Right forelimb (tissue), 1 donor: Measurements from ENCODE around the gene FAM107B.
"Not testable (repeated sequence)": the region's sequence is repeated elsewhere in the genome, so short reads cannot be mapped to it uniquely, and the experiment has no call there.

ENCODE experiments used
- DNase-seq: peaks from one replicate; pipeline ENCODE4 v3.0.0-alpha.2; 2018

Gene FAM107B

GRCh38 chr10:14731875-14732512 is 42.7 kb downstream of the FAM107B start:
- no peak for DNase-seq

DNA sequence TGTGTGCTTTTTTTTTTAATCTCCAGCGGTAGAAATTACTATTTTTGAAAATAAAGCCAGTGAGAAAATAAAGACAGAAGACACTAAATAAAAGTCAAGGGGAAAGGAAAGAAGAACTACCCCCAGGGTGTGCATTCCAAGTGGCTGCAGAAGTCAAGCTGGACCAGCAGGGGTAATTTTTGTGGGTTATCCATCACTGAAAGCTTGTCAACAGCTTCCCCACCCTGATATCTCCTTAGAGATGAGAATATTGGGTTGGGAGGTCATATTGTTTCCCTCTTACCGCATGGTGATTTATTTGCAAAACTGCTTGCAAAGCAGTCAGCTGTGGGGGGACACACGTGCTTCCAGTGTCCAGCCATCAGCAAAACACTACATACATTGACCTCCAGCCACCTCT is 46.4 kb downstream of the FAM107B start:
- no peak for DNase-seq

GRCh38 chr10:14727924-14728323 is 46.8 kb downstream of the FAM107B start:
- no peak for DNase-seq

DNA sequence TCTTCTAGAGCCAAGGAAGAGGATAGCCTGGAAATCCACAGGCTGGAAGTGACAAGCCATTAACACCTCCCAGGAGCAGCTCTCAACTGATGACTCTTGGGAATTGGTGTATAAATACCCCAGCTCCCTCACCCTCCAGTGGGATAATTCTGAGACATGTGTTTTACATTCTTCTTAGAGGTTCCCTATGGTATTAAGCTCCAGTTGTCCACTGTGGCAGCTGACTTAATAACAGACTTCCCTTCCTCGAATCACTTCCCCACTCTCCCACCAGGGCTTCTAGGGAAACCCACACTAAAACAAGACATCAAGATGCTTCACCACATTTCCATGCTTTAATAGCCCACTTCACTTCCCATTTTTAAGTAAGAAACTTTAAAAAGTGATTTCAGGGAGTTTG is 47.2 kb downstream of the FAM107B start:
- no peak for DNase-seq

DNA sequence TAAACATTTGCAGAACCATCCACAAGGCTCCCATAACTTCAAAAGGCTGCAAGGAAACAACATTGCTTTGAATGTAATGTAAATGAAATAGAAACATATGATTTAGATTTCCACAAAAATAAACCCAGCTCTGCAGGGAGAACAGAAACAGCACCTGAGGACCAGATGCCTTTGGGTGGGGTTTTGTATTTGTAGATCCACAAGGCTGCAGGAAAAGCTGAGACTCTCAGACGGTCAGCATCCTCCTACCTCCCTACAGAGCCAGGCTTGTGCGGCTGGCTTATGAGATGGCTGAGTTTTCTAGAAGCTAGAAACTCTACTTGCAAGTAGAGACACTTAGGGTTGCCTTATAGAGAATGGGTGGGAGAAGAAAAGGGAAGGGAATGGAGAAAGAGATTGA is 49.8 kb downstream of the FAM107B start:
- DNase-seq: no peak

DNA sequence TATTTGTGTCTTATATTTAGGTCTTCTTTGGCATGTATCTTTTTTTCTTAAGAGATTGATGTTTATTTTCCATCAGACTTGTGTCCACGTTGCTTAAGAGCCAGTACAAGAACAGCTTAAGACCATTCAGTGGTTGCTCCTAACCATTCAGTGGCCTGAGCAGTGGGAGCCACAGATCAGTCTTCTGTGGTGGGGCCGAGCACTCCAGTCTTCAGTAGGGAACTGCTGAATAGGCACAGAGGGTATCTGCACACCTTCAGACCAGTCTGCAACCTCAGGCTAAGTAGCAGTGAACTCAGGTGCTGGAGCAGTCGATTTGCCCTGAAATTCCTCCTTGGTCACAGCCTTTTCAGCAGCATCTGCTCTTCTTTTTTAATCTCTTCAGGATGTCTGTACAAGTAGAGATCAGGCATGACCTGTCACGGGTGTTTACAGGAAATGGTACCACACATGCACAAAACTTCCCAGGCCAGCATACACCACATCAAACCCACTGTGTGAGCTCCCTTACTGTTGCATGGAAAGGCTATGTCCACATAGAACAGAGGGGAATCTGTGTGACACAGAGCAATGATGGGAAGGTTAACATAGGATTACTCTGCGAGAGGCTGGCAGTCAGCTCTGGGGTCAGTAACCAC is 51.5 kb downstream of the FAM107B start:
- DNase-seq: no peak

GRCh38 chr10:14717552-14717951 is 57.1 kb downstream of the FAM107B start:
- no peak for DNase-seq

DNA sequence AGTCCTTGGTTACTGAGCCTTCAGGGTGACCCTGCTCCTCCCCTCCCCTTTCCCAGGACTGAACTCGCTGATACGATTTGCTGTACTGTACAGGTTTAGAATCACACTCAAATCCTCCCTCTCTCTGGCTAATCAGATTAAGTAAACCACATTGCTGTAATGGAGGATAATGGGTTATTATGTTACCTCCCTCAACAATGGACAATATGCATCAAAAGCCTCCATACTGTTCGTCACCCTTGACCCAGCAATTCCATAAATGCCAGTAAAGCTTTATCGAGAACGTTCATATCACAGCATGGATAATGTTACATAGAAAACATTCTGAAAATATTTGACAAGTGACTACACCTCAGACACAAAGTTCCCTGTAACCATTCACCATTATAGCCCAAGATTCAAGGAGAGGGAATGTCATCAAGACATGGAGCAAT is 61.7 kb downstream of the FAM107B start:
- DNase-seq: no peak

- DNase-seq: not testable (repeated sequence)
Measured at GRCh38 chr10:14709344-14709743, 65.4 kb downstream of the FAM107B start.

- DNase-seq: no peak
Measured at GRCh38 chr10:14707481-14707880, 67.2 kb downstream of the FAM107B start.

DNA sequence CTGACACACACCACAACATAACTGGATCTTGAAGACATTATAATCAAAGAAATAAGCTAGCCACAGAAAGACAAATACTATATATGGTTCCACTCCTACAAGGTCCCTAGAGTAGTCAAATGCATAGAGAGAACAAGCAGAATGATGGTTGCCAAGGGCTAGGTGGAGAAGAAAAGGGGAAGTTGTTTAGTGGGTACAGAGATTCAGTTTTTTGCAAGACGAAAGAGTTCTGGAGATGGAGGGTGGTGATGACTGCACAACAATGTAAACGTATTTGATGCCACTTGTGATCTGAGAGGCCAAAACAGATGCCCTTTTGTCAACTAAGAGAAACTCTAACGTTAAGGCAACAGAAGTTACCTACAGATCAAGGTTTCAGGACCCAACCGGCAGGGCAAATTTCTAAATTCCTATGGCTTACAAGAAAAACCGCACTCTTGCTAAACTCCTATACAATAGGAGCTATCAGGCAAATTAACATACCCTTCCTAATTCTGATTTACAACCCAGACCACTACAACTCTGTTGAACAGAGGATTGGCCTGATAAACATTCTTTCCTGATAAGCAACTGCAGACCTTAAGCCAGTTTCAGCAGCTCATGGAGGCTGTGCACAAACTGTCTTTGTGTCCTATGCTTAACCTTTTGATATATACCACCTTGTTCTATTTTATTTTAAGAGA is 69.0 kb downstream of the FAM107B start:
- no peak for DNase-seq

GRCh38 chr10:14703631-14704001 is 71.1 kb downstream of the FAM107B start:
- no peak for DNase-seq

DNA sequence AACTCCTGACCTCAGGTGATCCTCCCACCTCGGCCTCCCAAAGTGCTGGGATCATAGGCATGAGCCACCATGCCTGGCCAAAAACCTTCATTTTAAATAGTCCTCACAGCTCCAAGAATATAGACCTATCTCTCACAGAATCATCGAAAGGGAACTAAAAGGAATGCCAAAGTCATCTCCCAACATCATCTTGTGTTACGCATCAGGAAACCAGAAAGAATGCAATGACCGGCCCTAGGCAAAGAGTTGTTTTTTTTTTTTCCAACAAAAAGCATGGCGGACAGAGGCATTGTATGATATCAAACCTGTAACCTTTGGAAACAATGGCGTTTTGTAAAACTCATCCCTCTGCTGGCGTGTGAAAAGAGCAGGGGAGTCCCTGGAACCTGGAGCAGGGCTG is 73.2 kb downstream of the FAM107B start:
- no peak for DNase-seq

- DNase-seq: no peak
Measured at GRCh38 chr10:14700546-14700945, 74.2 kb downstream of the FAM107B start.

DNA sequence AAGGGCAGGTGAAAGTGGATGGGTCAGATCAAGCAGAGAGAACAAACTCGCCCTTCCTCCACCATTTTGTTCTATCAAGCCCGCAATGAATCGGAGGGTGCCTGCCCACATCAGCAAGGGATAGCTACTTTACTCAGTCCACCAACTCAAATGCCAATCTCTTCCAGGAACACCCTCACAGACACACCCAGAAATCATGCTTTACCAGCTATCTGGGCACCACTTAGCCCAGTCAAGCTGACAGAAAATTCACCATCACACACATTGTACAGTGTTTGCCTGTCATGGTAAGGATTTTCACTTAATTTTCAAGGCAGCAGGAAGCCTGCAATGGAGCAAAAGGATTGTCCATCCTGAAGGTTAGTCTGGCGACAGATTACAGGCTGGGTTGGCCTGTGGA is 75.2 kb downstream of the FAM107B start:
- no peak for DNase-seq

DNA sequence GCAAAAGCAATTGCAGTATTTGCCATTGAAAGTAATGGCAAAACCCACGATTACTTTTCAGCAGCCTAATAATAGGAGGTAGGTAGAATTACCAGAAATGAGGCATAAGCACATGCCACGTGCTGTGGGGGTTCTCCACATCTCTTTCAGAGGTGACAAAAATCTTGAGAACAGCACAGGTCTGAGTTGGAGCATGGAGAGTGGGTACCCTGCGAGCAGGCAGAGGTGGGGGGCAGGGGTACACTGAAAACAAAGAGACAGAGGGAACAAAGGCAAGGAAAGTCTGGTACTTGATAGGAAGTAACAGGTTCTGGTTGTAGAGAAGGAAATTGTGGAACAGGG is 75.9 kb downstream of the FAM107B start:
- DNase-seq: no peak

- no peak for DNase-seq
Measured at GRCh38 chr10:14698111-14698828, 76.4 kb downstream of the FAM107B start.

DNA sequence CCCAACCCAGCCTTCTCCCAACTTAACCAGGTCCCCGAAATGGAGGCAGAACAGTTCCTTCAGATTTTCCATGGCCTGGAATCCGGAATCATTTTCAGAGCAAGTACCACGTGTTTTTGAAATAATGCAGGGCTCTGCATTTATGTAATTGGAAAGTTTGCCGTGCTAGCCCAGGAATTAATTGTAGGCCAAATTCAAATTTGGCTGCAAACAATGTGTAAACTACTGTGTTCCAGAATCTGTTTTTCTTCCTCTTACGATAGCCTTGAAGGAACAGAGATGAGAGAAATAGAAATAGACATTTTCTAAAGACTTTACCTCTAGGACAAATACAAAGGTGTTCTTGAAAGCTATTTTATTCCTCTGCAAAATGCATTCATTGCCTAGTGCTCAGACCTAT is 77.4 kb downstream of the FAM107B start:
- no peak for DNase-seq

- no peak for DNase-seq
Measured at GRCh38 chr10:14696821-14697220, 77.9 kb downstream of the FAM107B start.

DNA sequence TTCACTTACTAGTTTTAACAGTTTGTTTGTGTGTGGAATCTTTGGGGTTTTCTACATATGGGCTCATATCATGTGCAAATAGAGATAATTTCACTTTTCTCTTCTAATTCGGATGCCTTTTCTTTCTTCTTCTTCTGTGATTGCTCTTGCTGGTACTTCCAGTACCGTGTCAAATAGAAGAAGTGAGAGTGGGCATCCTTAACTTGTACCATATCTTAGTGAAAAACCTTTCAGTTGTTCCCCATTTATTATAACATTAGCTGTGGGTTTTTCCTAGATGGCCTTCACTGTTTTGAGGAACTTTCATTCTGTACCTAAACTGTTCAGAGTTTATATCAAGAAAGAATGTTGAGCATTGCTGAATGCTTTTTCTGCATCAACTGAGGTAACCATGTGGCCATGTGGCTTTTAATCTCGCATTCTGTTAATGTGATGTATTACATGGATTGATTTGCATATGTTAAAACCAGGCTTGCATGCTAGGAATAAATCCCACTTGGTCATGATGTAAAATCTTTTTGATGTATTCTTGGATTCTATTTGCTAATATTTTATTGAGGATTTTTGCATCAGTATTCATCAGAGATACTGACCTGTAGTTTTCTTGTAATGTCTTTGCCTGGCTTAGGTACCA is 78.7 kb downstream of the FAM107B start:
- DNase-seq: no peak

DNA sequence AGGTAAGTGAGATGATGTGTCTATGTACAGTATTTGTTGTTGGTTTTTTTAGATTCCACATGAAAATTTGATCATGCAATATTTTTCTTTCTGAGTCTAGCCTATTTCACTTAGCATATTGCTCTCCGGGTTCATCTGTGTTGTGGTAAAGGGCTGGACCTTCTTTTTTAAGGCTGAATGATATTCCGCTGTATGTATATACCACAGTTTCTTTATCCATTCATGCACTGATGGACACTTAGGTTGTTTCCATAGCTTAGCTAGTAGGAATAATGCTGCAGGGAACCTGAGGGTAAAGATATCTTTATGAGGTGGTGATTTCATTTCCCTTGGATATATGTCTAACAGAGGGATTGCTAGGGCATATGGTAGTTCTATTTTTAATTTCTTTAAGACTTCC is 80.8 kb downstream of the FAM107B start:
- DNase-seq: no peak

GRCh38 chr10:14692344-14693076 is 82.2 kb downstream of the FAM107B start:
- no peak for DNase-seq

DNA sequence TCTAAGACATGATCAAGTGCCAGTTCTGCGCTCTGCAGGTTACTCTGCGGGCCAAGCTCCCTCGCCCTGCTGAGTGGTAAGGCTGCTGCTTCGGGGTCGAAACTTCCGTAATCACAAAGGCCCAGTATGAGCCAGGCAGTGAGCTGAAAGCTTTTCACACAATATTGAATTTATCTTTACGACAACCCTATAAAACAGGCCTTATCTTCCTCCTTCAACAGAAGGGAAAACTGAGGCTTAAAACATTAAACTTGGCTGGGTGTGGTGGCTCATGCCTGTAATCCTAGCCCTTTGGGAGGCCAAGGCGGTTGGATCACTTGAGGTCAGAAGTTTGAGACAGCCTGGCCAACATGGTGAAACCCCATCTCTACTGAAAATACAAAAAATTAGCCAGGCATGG is 83.3 kb downstream of the FAM107B start:
- DNase-seq: no peak
